Kidney epithelial cell (primary cell): ENCODE measurements around the gene MORC1. TPM values are rescaled to one million over a fixed set of nuclear protein-coding genes. Genes with fewer than 3 reads are reported as not detected.

Experiments
- DNase-seq: peaks from one replicate; pipeline ENCODE4 v3.0.0-alpha.2; 2010; ENCODE audit warnings: low read depth
- H3K27me3 ChIP-seq: 2 replicates; pipeline ENCODE4 v1.6.0; 2011; ENCODE audit warnings: low read length; ENCODE audit not compliant: control insufficient read depth, insufficient read depth
- H3K36me3 ChIP-seq: 2 replicates; pipeline ENCODE4 v1.5.1; 2011; ENCODE audit warnings: low read length; ENCODE audit not compliant: control insufficient read depth, insufficient read depth
- H3K4me3 ChIP-seq: 2 replicates; pipeline ENCODE4 v1.5.1; 2011; ENCODE audit warnings: low read depth, mild to moderate bottlenecking, control low read depth, low read length
- CTCF ChIP-seq: IDR thresholded peaks from 2 replicates; pipeline ENCODE4 v1.5.1; 2011; ENCODE audit warnings: mild to moderate bottlenecking, moderate library complexity, low read length, control low read depth, inconsistent platforms; ENCODE audit not compliant: insufficient read depth, poor library complexity, severe bottlenecking
- total RNA-seq: library from RNA; depleted of rRNA; stranded (reverse); fragments of >200 nt; gene quantifications from 2 replicates; pipeline ENCODE4 v1.2.3, GENCODE V29; 2015

MORC1 gene
- total RNA-seq, 1 donor from 2014 or later = not detected

GRCh38 chr3:108931035-108931434, 186.9 kb downstream of the MORC1 start:
- no peaks in the 10 kb centered on the region for H3K27me3 ChIP-seq
- no peak overlapping the region for H3K4me3 ChIP-seq
- no peaks in the 10 kb centered on the region for H3K36me3 ChIP-seq
- no peak for DNase-seq
- no peak for TF ChIP-seq CTCF

- no peaks in the 10 kb centered on the region for H3K27me3 ChIP-seq
- no peaks in the 10 kb centered on the region for H3K36me3 ChIP-seq
- H3K4me3 ChIP-seq = no peak overlapping the region
- no peak for DNase-seq
- TF ChIP-seq CTCF = no peak
These were observed 199.1 kb downstream of the MORC1 start for GRCh38 chr3:108918866-108919265.

- peak; percentile 35 for DNase-seq
- no peak overlapping the region for H3K4me3 ChIP-seq
These were observed 202.9 kb downstream of the MORC1 start for GRCh38 chr3:108914774-108915641.

GRCh38 chr3:108909799-108910198, 208.1 kb downstream of the MORC1 start:
- no peaks in the 10 kb centered on the region for H3K36me3 ChIP-seq
- H3K27me3 ChIP-seq = no peaks in the 10 kb centered on the region
- TF ChIP-seq CTCF = no peak
- no peak overlapping the region for H3K4me3 ChIP-seq
- no peak for DNase-seq

More at GRCh38 chr3:108914774-108915641, 202.9 kb downstream of the MORC1 start:
- H3K36me3 ChIP-seq = no peaks in the 10 kb centered on the region
- H3K27me3 ChIP-seq = no peaks in the 10 kb centered on the region
- peak; percentile 89 for TF ChIP-seq CTCF

Other genes starting within 250 kb of the MORC1 start
- gene GUCA1C, start 164.3 kb downstream of the MORC1 start, total RNA-seq = not detected in 2 replicates
- not detected in 2 replicates for gene C3orf85, start 18.6 kb upstream of the MORC1 start, total RNA-seq
- gene DPPA2, start 198.4 kb upstream of the MORC1 start, total RNA-seq = not detected in 2 replicates
- gene DPPA4, start 219.4 kb upstream of the MORC1 start, total RNA-seq = not detected in 2 replicates